HL-60 (cell line): ENCODE data around the gene TBC1D22A.

Experiments
- CTCF ChIP-seq: IDR thresholded peaks from one replicate; pipeline ENCODE4 v1.5.1; 2011; ENCODE audit warnings: low read length, control low read depth, inconsistent platforms; ENCODE audit not compliant: insufficient read depth
- GABPA ChIP-seq: IDR thresholded peaks from 2 replicates; pipeline ENCODE4 v1.6.1; 2012; ENCODE audit warnings: low read depth
- POLR2AphosphoS5 ChIP-seq: IDR thresholded peaks from 2 replicates; pipeline ENCODE4 v1.6.1; 2012; ENCODE audit warnings: low read depth
- REST ChIP-seq: IDR thresholded peaks from 2 replicates; pipeline ENCODE4 v1.6.1; 2012; ENCODE audit warnings: low read depth; ENCODE audit not compliant: insufficient replicate concordance
- SPI1 ChIP-seq: IDR thresholded peaks from 2 replicates; pipeline ENCODE4 v1.6.1; 2012; ENCODE audit warnings: low read depth, mild to moderate bottlenecking, borderline replicate concordance

GRCh38 chr22:46776876-46777608, 14.6 kb downstream of the TBC1D22A start:
- TF ChIP-seq CTCF, result no peak
- TF ChIP-seq GABPA, result no peak
- no peak for TF ChIP-seq SPI1
- no peak for TF ChIP-seq POLR2AphosphoS5
- no peak for TF ChIP-seq REST
